ENCODE results near the gene TMEM203.
A peak's percentile ranks its signal among the peaks of the same experiment; 100 is the strongest.
"Not testable (repeated sequence)": the region's sequence is repeated elsewhere in the genome, so short reads cannot be mapped to it uniquely, and the experiment has no call there.

Gene TMEM203

DNA sequence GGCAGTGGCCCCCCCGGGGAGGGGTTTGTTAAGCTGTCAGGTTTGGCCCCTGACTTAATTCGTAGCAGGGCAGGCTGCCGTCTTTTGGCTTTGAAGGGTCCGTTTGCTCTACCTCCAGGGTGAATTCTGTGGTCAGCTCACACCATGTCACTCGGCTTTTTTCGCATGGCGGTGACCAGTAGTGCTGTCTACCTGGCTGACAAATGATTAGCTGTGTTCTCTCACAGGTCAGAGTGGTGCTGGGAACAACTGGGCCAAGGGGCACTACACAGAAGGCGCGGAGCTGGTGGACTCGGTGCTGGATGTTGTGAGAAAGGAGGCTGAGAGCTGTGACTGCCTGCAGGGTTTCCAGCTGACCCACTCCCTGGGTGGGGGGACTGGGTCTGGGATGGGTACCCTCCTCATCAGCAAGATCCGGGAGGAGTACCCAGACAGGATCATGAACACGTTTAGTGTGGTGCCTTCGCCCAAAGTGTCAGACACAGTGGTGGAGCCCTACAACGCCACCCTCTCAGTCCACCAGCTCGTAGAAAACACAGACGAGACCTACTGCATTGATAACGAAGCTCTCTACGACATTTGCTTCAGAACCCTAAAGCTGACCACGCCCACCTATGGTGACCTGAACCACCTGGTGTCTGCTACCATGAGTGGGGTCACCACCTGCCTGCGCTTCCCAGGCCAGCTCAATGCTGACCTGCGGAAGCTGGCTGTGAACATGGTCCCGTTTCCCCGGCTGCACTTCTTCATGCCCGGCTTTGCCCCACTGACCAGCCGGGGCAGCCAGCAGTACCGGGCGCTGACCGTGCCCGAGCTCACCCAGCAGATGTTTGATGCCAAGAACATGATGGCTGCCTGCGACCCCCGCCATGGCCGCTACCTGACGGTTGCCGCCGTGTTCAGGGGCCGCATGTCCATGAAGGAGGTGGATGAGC is 37.1 kb upstream of the TMEM203 start:
- no peak for DNase-seq (ENCODE audit: low spot score)

DNA sequence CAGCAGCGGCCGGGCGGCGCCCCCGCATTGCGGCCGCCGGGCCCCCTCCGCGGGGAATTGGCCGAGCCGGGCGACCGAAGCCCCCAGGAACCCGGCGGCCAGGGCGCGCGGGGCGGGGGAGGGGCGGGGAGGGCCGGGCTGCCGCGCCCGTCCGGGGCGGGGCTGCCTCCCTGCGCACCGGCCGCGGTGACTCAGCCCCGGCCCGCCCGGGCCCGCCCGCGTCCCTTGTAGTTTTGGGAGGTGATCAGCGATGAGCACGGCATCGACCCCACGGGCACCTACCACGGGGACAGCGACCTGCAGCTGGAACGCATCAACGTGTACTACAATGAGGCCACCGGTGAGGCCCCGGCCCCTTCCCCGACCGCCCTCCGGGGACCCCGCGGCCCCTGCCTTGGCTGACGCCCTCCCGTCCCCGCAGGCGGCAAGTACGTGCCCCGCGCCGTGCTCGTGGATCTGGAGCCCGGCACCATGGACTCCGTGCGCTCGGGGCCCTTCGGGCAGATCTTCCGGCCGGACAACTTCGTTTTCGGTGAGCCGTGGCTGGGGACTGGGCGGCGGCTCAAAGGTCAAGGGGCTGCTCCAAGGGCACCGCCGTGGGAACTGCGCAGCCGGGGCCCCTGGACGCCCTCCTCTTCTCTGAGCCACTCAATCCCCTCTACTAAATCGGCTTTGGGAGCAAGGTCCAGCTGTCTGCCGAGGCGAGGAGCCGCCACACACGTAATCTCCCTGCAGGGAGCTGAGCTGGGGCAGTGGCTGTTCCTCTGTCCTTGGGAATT is 36.2 kb upstream of the TMEM203 start:
- DNase-seq (ENCODE audit: low spot score) = peak; percentile 86

DNA sequence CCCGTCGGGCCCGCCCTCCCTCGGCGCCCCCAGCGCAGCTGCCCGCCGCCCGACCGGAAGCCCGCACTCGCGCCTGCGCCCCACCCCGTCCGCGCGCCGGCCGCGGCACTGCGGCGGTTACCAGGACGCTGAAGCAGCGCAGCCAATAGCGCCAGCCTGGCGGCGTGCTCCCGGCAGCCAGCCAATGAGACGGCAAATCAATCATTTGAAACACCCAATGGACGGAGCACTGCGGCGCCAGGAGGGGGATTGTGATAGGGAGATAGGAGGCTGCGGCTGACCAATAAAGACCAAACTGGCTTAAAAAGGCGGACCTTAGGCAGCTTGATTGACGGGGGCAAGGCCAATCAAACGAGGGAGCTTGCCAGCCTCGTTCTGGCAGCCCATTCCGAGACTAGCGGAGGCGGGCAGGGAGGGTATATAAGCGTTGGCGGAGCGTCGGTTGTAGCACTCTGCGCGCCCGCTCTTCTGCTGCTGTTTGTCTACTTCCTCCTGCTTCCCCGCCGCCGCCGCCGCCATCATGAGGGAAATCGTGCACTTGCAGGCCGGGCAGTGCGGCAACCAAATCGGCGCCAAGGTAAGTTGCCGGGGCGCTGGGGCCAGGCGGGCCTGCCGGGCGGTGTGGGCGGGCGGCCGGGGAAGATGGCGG is 35.5 kb upstream of the TMEM203 start, which contains the start of gene TUBB4B:
Gene TUBB4B (plus strand): TSS at position 447 of the 649 bp plus-strand sequence. CDS start 74 bp downstream, at position 521.
- peak; percentile 100 for DNase-seq (ENCODE audit: low spot score)

DNA sequence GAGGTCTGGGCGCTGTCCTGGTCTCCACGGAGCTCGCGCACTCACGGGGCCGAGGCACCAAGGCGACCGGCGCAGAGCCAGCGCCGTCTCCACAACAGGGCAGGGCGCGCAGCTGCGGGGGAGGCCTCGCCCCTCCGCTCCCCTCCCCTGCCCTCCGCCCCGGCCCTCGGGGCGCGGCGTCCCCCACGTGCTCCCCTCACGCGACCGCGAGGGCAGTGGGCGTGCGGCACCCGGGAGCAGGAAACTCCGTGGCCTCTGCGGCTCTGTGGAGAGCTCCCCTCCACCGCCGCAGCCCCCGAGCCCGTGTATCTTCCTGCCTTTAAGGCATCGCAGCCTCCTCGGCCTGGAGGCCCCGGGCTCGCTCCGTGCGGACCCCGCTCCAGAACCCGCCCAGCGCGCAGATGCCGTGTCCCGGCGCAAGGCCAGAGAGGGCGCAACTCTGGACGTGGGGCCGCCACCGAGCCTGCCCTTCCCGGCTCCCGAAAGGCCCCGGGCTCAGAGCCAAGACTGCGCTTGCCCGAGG is 34.9 kb upstream of the TMEM203 start:
- DNase-seq (ENCODE audit: low spot score) = peak; percentile 85

DNA sequence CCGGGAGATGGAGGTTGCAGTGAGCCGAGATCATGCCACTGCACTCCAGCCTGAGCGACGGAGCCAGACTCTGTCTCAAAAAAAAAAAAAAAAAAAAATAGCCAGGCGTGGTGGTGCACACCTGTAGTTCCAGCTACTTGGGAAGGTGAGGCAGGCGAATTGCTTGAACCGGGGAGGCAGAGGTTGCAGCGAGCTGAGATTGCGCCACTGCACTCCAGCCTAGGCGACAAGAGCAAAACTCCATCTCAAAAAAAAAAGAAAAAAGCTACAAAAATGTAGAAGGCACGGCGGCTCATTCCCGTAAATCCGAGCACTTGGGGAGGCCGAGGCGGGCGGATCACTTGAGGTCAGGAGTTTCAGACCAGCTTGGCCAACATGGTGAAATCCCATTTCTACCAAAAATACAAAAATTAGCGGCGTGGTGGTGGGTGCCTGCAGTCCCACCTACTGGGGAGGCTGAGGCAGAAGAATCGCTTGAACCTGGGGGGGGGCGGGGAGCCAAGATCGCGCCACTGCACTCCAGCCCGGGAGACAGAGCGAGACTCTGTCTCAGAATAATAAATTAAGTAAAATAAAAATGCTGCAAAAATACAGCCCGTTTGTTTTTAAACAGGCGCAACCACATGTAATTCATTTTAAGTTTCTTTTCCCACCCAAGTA is 34.2 kb upstream of the TMEM203 start:
- DNase-seq (ENCODE audit: low spot score) = not testable (repeated sequence)

DNA sequence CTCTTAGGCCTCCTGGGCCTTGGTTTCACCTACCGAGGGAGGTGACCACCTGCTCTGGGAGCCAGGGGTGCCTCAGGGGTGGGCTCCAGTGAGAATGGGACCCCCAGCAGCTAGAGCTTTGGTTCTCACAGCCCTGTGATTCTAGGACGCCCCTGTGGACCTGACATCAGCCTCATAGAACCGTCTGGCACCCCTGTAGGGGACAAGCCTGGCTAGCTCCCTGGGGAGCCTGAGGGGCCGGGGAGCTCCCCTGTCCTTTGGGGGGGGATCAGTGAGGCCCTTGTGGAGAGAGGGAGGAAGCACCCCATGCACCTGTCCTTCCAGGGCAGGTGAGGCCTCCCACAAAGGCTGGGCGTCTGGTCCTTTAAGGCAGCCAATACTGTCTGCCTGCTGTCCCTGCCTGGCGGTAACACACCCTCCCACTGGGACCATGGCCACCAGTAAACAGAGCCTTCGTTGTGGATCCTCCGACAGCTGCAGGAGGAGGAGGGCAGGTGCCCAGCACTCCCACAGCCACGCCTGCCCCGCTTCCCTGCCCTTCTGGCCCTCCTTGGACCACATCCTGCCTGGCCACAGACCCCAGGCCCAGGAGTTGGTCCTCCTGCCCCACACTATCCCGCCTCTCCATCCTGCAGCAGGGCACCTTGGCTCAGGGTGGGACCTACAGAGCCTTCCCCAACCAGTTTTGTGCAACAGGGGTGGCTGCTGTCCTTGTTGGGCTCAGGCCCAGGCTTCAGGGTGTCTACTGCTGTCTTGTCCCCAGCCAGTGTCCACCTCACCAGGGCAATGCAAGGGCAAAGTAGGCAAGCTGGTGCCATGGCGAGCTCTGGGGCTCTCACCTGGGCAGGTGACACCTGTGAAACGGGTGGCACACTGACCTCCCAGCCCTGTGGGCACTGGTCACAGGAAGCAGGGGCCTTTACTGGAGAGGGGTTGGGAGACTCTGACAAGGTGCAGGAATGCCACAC is 32.6 kb upstream of the TMEM203 start:
- no peak for DNase-seq (ENCODE audit: low spot score)

DNA sequence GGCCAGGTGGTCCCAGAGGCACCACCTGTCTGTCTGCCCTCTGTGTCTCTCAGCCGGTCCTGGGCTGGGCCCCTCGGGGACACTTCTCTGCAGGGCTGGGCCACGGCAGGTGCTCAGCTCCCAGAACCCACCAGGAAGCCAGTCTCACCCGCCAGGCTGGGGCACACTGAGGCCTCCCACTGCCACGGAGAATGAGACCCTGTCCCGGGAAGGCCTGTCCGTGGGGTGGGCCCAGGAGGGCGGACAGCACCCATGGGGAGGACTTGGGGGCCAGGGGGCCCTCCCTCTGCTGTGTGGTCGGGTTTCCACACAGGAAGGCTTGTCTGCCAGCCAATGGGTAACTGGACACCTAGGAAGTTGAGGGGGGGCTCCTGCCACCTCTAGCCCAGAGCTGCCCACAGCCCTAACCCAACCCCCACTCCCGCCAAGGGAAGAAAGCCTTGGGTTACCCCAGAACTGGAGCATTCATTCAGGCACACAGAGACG is 31.5 kb upstream of the TMEM203 start:
- DNase-seq (ENCODE audit: low spot score) = no peak

DNA sequence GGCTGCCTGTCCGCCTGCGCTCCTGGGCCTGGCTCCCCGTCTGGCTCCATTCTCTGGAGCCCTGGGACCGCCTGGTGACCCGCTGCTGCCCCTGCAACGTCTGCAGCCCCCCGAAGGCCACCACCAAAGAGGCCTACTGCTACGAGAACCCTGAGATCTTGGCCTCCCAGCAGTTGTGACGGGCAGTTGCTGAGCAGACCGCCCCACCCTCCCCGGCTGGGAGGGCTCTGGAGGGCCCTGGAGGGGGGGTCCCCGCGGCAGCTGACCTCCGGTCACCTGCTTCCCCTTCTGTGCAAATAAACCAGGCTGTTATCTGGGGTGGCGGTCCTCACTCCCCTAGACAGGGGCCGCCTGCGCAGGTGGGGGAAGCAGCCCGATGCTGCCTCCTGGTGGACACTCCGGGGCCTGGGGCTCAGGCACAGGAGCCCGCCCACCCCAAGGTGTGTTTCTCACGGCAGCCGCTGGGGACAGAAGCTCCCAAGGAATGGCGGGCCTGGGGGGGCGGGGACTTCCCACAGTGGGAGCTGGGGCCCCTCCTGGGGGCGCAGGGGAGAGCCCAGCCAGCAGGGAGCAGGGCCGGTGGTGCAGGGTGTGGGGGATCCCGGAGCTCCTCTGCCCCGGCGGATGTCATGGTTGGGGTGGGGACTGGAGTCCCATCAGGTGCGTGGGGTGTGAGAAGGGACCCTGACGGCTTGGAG is 30.9 kb upstream of the TMEM203 start:
- DNase-seq (ENCODE audit: low spot score) = peak; percentile 95

DNA sequence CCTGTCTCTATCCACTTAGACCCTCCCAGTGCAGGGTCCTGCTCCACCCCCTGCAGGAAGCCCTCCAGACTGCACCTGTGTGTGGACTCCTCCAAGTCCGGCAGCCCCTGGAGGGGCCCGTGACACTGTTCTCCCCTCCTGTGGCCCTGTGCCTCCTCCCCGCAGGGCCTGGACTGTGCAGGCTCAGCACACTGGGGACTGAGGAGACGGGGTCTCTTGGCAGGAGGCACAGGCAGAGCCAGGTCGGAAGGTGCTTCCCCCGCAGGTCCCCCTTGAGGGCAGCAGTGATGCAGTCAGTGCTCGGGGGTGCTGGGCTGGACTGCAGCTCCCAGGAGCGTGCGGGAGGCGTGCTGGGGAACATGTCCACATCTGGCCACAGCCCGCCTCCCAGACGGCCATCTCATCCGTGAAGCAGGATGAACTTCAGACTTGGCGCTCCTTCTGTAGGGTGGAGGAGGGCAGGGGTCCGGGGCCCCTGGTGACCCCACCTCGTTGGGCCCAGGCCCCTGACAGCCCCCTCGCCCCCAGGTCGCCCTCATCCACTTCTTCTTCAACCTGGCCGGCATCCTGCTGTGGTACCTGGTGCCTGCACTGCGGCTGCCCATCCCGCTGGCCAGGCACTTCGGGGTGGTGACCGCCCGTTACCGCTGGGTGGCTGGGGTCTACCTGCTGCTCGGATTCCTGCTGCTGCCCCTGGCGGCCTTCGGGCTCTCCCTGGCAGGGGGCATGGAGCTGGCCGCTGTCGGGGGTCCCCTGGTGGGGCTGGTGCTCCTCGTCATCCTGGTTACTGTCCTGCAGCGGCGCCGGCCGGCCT is 30.2 kb upstream of the TMEM203 start:
- DNase-seq (ENCODE audit: low spot score) = no peak

DNA sequence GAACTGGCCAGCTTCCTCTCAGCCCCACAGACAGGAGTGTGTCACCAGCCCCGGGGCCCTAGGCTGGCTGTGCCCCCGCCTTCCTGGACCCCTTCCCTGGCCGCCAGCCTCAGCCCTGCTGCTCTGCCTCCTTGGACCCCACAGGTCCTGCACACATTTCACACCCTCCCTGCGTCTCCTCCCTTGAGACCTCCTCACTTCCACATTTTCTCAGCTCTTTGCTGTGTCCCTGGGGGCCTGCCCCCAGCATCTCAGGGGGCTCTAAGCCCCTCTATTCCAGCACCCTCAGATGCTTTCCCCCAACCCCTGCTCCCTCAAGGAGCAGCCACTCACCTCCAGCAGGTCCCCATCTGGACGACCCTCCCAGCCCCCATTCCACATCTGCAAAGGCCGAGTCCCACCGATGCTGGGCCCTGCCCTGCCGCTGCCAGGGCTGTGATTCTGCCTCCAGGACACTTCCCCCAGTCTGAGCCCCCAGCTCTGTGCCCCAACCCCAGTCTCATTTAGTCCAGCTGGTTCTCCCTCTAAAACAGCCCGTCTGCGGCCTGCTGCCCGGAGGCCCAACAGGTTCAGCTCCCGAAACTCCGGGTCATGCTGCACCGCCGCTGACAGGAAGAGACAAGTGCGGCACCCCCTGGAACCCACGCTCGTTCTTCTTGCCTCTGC is 29.4 kb upstream of the TMEM203 start:
- DNase-seq (ENCODE audit: low spot score) = no peak

DNA sequence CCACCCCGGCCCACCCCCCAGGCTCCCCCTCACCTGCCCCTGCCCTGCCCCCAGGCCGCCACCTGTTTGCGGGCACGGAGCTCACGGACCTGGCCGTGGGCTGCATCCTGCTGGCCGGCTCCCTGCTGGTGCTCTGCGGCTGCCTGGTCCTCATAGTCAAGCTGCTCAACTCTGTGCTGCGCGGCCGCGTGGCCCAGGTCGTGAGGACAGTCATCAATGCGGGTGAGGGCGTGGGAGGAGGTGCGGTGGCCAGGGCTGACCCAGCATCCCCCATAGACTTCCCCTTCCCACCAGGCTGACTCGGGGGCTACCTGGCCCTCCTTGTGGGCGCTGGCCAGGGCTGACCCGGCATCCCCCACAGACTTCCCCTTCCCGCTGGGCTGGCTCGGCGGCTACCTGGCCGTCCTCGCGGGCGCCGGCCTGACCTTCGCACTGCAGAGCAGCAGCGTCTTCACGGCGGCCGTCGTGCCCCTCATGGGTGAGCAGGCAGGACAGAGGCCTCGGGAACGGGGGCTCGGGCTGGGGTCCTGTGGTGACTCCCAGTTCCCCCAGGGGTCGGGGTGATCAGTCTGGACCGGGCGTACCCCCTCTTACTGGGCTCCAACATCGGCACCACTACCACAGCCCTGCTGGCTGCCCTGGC is 28.7 kb upstream of the TMEM203 start:
- no peak for DNase-seq (ENCODE audit: low spot score)

DNA sequence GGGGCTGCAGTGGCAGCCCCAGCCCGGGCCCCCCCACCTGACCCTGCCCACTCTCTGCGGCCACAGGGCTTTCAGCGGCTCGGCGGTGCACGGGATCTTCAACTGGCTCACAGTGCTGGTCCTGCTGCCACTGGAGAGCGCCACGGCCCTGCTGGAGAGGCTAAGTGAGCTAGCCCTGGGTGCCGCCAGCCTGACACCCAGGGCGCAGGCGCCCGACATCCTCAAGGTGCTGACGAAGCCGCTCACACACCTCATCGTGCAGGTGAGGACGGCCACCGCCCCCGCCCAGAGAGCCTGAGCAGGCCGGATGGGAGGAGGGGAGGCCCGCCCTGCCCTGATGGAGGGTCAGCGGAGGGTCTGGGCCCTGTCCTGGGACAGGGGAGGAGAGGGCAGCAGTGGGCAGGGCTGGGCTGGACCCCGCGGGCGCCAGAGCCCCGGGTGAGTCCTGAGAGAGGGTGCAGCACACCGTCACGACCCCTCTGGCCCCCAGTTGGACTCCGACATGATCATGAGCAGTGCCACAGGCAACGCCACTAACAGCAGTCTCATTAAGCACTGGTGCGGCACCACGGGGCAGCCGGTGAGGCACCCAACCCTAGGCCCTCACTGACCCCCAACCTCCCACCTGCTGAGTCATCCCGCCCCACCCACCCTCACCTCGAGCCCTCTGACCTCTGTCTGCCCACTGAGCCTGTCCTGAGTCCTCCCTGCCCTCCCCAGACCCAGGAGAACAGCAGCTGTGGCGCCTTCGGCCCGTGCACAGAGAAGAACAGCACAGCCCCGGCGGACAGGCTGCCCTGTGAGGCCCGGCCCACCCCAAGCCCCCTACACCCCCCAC is 27.9 kb upstream of the TMEM203 start:
- DNase-seq (ENCODE audit: low spot score) = no peak

DNA sequence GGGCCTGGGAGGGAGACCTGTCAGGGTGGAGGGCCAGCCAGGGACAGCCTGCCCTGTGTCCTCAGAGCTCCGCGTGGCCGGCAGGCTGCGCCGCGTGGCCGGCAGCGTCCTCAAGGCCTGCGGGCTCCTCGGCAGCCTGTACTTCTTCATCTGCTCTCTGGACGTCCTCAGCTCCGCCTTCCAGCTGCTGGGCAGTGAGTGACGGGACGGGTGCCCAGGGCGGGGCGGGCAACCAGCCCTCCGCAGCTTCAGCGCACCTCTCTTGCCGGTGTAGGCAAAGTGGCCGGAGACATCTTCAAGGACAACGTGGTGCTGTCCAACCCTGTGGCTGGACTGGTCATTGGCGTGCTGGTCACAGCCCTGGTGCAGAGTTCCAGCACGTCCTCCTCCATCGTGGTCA is 27.1 kb upstream of the TMEM203 start:
- DNase-seq (ENCODE audit: low spot score) = no peak

DNA sequence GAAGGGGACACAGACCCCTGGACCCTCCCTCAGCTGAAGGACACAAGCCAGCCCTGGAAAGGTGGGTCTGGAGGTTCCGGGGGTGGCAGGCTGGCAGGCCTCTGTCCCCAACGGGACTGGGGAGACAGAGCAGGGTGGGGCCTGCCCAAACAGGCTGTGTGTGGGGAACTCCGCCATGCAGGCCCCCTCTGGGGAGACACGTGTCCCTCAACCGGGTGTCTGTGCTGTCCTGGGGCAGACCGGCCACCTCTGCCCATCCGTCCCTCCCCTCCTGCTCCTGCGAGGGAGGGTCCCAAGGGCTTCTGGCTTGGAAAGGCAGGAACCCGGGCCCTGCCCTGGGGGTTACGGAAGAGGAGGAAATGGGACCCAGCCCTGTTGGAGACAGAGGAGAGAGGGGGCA is 26.7 kb upstream of the TMEM203 start:
- DNase-seq (ENCODE audit: low spot score) = no peak

DNA sequence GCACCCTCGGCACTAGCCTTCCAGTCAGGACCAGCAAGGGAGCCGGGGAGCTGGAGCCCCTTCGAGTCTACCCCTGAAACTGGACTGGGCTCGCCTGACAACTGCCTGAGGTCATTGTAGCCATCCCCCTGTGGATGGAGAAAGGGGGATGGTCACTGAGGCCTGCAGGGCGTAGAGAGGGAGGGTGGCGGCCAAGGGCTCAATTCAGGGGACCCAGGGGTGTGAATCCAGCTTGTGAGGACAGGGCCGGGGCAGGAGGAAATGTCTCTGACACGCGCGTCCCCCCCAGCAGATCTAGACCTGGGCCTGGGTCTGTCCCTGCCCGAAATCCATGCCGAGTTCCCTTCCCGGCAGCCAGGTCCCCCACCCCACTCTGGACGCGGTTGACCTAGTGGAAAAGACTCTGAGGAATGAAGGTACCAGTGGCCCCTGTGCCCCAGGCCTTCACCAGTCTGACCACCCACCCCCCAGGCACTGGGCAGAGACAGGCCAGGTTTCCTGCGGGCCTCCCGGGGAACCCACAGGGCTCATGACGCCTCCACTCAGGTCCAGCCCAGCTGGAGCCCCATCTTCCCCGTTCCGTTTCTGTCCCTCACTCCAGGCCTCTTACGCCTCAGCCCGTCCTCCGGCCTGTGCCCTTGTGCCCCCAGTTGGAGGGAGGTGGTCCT is 26.1 kb upstream of the TMEM203 start:
- DNase-seq (ENCODE audit: low spot score) = no peak

DNA sequence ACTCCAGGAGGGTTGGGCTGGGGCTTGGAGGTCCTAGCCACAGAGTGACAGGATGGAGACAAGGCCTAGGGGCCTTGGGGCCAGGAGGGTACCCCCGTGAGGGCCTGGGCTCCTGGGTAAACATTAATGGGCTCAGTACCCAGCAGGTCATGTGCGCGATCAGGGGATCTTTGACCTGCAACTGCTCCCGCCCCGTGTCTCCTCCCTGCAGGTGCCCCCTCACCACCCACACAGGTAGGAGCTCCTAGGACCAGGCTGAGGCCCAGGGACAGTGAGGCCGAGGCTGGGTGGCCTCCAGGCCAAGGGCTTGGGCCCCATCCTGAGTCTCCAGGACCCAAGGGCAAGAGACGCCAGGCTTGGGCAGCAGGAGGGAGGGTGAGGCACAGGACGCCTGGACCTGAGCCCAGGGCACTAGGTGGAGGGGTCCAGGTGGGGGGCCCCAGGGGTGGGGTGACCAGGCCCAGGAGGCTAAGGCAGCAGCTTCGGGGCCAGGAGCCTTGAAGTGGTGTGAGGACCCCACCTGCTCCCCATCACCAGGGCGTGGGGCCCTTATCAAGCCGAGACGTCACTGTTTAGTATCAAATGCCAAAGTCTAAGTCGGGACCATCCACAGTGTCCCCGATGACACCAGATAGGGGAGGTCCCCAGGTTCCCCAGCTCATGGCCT is 25.4 kb upstream of the TMEM203 start, which contains the start of gene SLC34A3:
Gene SLC34A3 (plus strand): TSS at position 197 of the 667 bp plus-strand sequence. CDS start 802 bp downstream, outside the sequence.
- no peak for DNase-seq (ENCODE audit: low spot score)
